Measurements from ENCODE around the gene RPS18.
A peak's percentile ranks its signal among the peaks of the same experiment; 100 is the strongest.
"Not testable (repeated sequence)": the region's sequence is repeated elsewhere in the genome, so short reads cannot be mapped to it uniquely, and the experiment has no call there.

RPS18 gene

DNA sequence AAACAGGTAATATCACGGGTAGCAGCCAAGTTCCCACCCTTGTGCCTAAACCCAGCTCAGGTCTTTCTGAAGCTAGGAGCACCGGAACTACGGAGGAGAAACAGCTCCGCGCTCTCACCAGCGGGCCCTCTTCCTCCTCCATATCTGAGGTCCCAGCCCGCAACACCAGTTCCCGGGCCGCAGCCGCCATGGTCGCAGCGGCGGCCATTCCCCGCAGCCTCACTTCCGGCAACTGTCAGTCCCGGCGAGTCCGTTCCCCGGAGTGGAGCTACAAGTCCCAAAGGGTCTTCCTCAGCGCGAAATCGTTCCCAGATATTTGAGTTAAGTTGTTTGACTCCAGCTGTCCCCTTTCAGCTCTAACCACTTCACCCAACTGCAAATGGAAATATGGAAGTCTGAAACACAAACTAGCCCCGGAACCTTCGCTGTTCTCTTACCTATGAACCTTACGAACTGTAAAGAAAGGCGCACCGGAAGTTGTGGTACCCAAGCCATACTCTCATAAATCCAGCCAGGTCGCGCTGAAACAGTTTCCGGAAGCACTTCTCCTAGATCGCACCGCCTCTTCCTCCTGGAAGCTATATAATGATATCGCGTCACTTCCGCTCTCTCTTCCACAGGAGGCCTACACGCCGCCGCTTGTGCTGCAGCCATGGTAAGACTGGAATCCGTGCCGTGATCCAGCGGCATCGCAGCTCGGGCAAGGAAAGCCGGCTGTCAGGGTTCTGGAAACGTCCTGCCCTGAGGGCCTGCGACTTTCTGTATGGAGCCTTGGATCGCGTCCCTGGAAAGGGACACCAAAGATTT lies at the start of gene RPS18, which contains the start of gene VPS52:
TSS of gene RPS18 (plus strand) at position 608 of the 807 bp plus-strand sequence. CDS start at position 653, 45 bp downstream.
TSS of gene VPS52 (minus strand) at position 409 of the 807 bp plus-strand sequence. CDS start at position 208, 201 bp downstream.
- H3K4me3 ChIP-seq (ENCODE audit: insufficient read depth, low read length, poor library complexity, severe bottlenecking) = peak within 1 kb of the TSS; percentile 76
- peaks cover 45% of the 10 kb centered on the region for H3K79me2 ChIP-seq (ENCODE audit: insufficient read depth, low read length)
- H3K9me3 ChIP-seq (ENCODE audit: insufficient read depth, low read length) = no peaks in the 10 kb centered on the region
- peak within 1 kb of the TSS; percentile 75 for H3K9ac ChIP-seq (ENCODE audit: low read length)
- no peaks in the 10 kb centered on the region for H3K27me3 ChIP-seq (ENCODE audit: low read length)
- peaks cover 16% of the 10 kb centered on the region for H4K20me1 ChIP-seq (ENCODE audit: low read depth, low read length)
- no peaks in the 10 kb centered on the region for H3K9me2 ChIP-seq (replicated peaks; ENCODE audit: insufficient read depth, low read length)
- H3K4me2 ChIP-seq (ENCODE audit: low read depth, low read length, poor library complexity, severe bottlenecking) = peak within 1 kb of the TSS; percentile 88
- no peak for TF ChIP-seq EZH2phosphoT487 (conservative IDR thresholded peaks at IDR 0.05; ENCODE audit: low read length)
- peak within 1 kb of the TSS; percentile 91 for H2AFZ ChIP-seq (ENCODE audit: low read depth, low read length, severe bottlenecking)
- H3K36me3 ChIP-seq (ENCODE audit: low read length) = peaks cover 30% of the 10 kb centered on the region
- H3F3A ChIP-seq (ENCODE audit: insufficient read depth) = peaks cover 54% of the 10 kb centered on the region
- H3K27ac ChIP-seq (ENCODE audit: low read depth, low read length) = peak within 1 kb of the TSS; percentile 90

DNA sequence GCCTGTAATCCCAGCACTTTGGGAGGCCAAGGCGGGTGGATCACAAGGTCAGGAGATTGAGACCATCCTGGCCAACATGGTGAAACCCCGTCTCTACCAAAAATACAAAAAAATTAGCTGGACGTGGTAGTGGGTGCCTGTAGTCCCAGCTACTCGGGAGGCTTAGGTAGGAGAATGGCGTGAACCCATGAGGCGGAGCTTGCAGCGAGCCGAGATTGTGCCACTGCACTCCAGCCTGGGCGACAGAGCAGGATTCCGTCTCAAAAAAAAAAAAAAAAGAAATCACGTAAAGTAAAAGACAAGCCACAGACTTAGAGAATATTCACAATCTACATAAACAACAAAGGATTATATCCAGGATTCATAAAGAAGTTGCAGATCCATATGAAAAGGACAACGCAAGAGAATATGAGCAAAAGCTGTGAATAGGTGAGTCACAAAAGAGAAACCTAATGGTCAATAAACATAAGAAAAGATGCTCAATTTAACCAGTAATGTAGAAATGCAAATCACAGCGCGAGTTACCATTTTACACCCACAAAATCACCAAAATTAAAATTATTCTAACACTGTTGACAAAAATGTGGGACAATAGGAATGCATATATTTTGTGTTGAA lies 45.3 kb upstream of the RPS18 start:
- H3K36me3 ChIP-seq (ENCODE audit: low read length); H3K9ac ChIP-seq (ENCODE audit: low read length); H4K20me1 ChIP-seq (ENCODE audit: low read depth, low read length); H3K9me2 ChIP-seq (replicated peaks; ENCODE audit: insufficient read depth, low read length); H3K27me3 ChIP-seq (ENCODE audit: low read length); H3K4me2 ChIP-seq (ENCODE audit: low read depth, low read length, poor library complexity, severe bottlenecking); H3K9me3 ChIP-seq (ENCODE audit: insufficient read depth, low read length); H3K27ac ChIP-seq (ENCODE audit: low read depth, low read length); H2AFZ ChIP-seq (ENCODE audit: low read depth, low read length, severe bottlenecking); H3K79me2 ChIP-seq (ENCODE audit: insufficient read depth, low read length); H3K4me3 ChIP-seq (ENCODE audit: insufficient read depth, low read length, poor library complexity, severe bottlenecking); H3F3A ChIP-seq (ENCODE audit: insufficient read depth): not testable (repeated sequence)

DNA sequence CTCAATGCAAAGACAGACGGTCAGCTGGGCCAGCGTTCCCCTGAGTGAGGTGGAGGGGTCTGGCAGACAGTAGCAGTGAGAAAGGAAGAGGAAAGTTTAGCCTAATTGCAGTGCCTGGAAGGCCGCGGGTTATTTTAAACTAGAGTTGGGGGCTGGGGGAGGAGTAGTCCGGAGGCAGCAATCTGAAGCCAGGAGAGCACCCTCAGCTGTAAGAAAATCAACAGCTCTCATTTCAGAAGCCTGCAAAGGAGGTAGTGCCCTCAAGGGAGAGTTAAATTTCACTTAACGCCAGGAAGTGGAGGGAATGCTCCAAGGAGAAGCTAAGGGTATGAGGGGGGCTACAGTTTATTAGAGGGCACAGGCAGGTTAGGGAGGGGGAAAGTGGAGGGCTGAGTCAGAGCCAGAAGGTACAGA lies 36.6 kb upstream of the RPS18 start:
- H3K4me3 ChIP-seq (ENCODE audit: insufficient read depth, low read length, poor library complexity, severe bottlenecking) = no peak overlapping the region
- no peaks in the 10 kb centered on the region for H3K9me3 ChIP-seq (ENCODE audit: insufficient read depth, low read length)

DNA sequence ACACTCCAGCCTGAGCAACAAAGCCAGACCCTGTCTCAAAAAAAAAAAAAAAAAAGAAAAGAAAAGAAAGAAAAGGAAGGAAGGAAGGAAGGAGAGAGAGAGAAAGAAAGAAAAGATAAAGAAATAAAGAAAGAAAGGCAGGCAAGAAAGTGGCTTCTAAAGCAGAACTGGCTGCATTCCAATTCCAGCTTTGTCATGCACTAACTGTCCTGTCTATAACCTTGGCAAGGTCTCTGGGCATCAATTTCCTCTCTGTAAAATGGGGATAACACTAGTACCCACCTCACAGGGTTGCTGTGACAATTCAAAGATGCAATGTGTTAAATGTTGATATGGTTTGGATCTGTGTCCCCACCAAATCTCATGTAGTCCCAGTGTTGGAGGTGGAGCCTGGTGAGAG lies 35.5 kb upstream of the RPS18 start:
- Histone ChIP-seq H3K36me3 (ENCODE audit: low read length) (no peaks in the 10 kb centered on the region), H3K27me3 (ENCODE audit: low read length) (no peaks in the 10 kb centered on the region), H3K9me3 (ENCODE audit: insufficient read depth, low read length) (no peaks in the 10 kb centered on the region), H3K79me2 (ENCODE audit: insufficient read depth, low read length) (no peaks in the 10 kb centered on the region), H4K20me1 (ENCODE audit: low read depth, low read length) (no peaks in the 10 kb centered on the region), H3K9me2 (replicated peaks; ENCODE audit: insufficient read depth, low read length) (no peaks in the 10 kb centered on the region), H3K4me2 (ENCODE audit: low read depth, low read length, poor library complexity, severe bottlenecking) (no peak overlapping the region), H3F3A (ENCODE audit: insufficient read depth) (no peaks in the 10 kb centered on the region), H3K27ac (ENCODE audit: low read depth, low read length) (no peak overlapping the region), H3K4me3 (ENCODE audit: insufficient read depth, low read length, poor library complexity, severe bottlenecking) (no peak overlapping the region), H2AFZ (ENCODE audit: low read depth, low read length, severe bottlenecking) (no peak overlapping the region), H3K9ac (ENCODE audit: low read length) (no peak overlapping the region)
- TF ChIP-seq EZH2phosphoT487 (conservative IDR thresholded peaks at IDR 0.05; ENCODE audit: low read length) = no peak
- TF ChIP-seq, protein P1, sequence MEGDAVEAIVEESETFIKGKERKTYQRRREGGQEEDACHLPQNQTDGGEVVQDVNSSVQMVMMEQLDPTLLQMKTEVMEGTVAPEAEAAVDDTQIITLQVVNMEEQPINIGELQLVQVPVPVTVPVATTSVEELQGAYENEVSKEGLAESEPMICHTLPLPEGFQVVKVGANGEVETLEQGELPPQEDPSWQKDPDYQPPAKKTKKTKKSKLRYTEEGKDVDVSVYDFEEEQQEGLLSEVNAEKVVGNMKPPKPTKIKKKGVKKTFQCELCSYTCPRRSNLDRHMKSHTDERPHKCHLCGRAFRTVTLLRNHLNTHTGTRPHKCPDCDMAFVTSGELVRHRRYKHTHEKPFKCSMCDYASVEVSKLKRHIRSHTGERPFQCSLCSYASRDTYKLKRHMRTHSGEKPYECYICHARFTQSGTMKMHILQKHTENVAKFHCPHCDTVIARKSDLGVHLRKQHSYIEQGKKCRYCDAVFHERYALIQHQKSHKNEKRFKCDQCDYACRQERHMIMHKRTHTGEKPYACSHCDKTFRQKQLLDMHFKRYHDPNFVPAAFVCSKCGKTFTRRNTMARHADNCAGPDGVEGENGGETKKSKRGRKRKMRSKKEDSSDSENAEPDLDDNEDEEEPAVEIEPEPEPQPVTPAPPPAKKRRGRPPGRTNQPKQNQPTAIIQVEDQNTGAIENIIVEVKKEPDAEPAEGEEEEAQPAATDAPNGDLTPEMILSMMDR (IDR thresholded peaks at IDR 0.05; ENCODE audit: insufficient read depth, low read length, poor library complexity, severe bottlenecking) = no peak

More for the DNA sequence above, 36.6 kb upstream of the RPS18 start:
- Histone ChIP-seq H3F3A (ENCODE audit: insufficient read depth) (no peaks in the 10 kb centered on the region), H3K9ac (ENCODE audit: low read length) (no peak overlapping the region), H2AFZ (ENCODE audit: low read depth, low read length, severe bottlenecking) (no peak overlapping the region), H3K9me2 (replicated peaks; ENCODE audit: insufficient read depth, low read length) (no peaks in the 10 kb centered on the region), H3K27ac (ENCODE audit: low read depth, low read length) (no peak overlapping the region), H4K20me1 (ENCODE audit: low read depth, low read length) (no peaks in the 10 kb centered on the region), H3K27me3 (ENCODE audit: low read length) (no peaks in the 10 kb centered on the region), H3K4me2 (ENCODE audit: low read depth, low read length, poor library complexity, severe bottlenecking) (no peak overlapping the region), H3K36me3 (ENCODE audit: low read length) (no peaks in the 10 kb centered on the region), H3K79me2 (ENCODE audit: insufficient read depth, low read length) (no peaks in the 10 kb centered on the region)
- TF ChIP-seq EZH2phosphoT487 (conservative IDR thresholded peaks at IDR 0.05; ENCODE audit: low read length) = no peak
- TF ChIP-seq, protein P1 (IDR thresholded peaks at IDR 0.05; ENCODE audit: insufficient read depth, low read length, poor library complexity, severe bottlenecking) = no peak

Data from SU-DHL-6 (cell line).